CD4-positive, CD25-positive, alpha-beta regulatory T cell (primary cell): ENCODE measurements around the gene MAT2A. TPM values are rescaled to one million over a fixed set of nuclear protein-coding genes. Genes with fewer than 3 reads are reported as not detected.
A peak's percentile ranks its signal among the peaks of the same experiment; 100 is the strongest.

Experiments
- ATAC-seq, 2 donors: fragments of 150-1000 bp; cut with Tn5 transposase; one replicate each; pipeline ENCODE4 v1.10.0; 2021; ENCODE audit warnings: low read depth in 2 of 2, moderate number of reproducible peaks in 2 of 2, moderate library complexity in 1 of 2
- DNase-seq, 3 donors: peaks; one replicate each; pipeline versions ENCODE4 v3.0.0 to v3.0.0-alpha.2; 2012 to 2022; ENCODE audit warnings: mixed read lengths in 1 of 3
- H3K27ac ChIP-seq: one replicate; pipeline ENCODE4 v1.7.0; 2013; ENCODE audit warnings: mild to moderate bottlenecking, low read length; ENCODE audit not compliant: insufficient read depth, poor library complexity, severe bottlenecking
- H3K27me3 ChIP-seq: one replicate; pipeline ENCODE4 v1.7.0; 2013; ENCODE audit warnings: low read length; ENCODE audit not compliant: control insufficient read depth, insufficient read depth
- H3K36me3 ChIP-seq: one replicate; pipeline ENCODE4 v1.7.0; 2013; ENCODE audit warnings: mild to moderate bottlenecking, low read length, moderate library complexity; ENCODE audit not compliant: control insufficient read depth, insufficient read depth
- H3K4me1 ChIP-seq: 2 replicates; pipeline ENCODE4 v1.7.0; 2013; ENCODE audit warnings: mild to moderate bottlenecking, low read length; ENCODE audit not compliant: insufficient read depth, control insufficient read depth, poor library complexity, severe bottlenecking
- H3K4me3 ChIP-seq: one replicate; pipeline ENCODE4 v1.7.0; 2013; ENCODE audit warnings: low read depth, mild to moderate bottlenecking, low read length, moderate library complexity
- H3K9me3 ChIP-seq, 2 experiments: 1 replicate in 1 of 2; 2 replicates in 1 of 2; pipeline ENCODE4 v1.7.0; 2013; ENCODE audit warnings: low read length in 2 of 2, mild to moderate bottlenecking in 1 of 2, moderate library complexity in 1 of 2; ENCODE audit not compliant: control insufficient read depth in 2 of 2
- H3K27ac Mint-ChIP-seq, 3 donors: one replicate each; pipeline ENCODE4 v1.8.0; 2020 to 2022; ENCODE audit warnings: mild to moderate bottlenecking in 3 of 3, mixed read lengths in 3 of 3, moderate library complexity in 2 of 3
- H3K27me3 Mint-ChIP-seq: one replicate; pipeline ENCODE4 v1.8.0; 2022; ENCODE audit warnings: mild to moderate bottlenecking, mixed read lengths
- H3K36me3 Mint-ChIP-seq: one replicate; pipeline ENCODE4 v1.8.0; 2020; ENCODE audit warnings: mixed read lengths
- H3K4me1 Mint-ChIP-seq, 4 donors: one replicate each; pipeline ENCODE4 v1.8.0; 2020 to 2022; ENCODE audit warnings: mixed read lengths in 4 of 4, mild to moderate bottlenecking in 1 of 4
- H3K4me3 Mint-ChIP-seq, 4 donors: one replicate each; pipeline ENCODE4 v1.8.0; 2020 to 2022; ENCODE audit warnings: mild to moderate bottlenecking in 4 of 4, mixed read lengths in 4 of 4, moderate library complexity in 3 of 4
- H3K9me3 Mint-ChIP-seq, 7 donors: one replicate each; pipeline ENCODE4 v1.8.0; 2020 to 2022; ENCODE audit warnings: mixed read lengths in 7 of 7, mild to moderate bottlenecking in 3 of 7, moderate library complexity in 2 of 7
- polyA plus RNA-seq, 4 donors: library from polyadenylated mRNA; unstranded; fragments of 300-500 nt; fragmentation: Illumina TruSeq; gene quantifications; one replicate each; pipeline ENCODE4 v1.2.3, GENCODE V29; 2021
- total RNA-seq: library from RNA; stranded (reverse); gene quantifications from one replicate; pipeline ENCODE4 v1.2.3, GENCODE V29; 2022

Gene MAT2A
- total and polyA plus RNA-seq, 5 donors from 2014 or later, result 82.2 to 141 (median 109) TPM

DNA sequence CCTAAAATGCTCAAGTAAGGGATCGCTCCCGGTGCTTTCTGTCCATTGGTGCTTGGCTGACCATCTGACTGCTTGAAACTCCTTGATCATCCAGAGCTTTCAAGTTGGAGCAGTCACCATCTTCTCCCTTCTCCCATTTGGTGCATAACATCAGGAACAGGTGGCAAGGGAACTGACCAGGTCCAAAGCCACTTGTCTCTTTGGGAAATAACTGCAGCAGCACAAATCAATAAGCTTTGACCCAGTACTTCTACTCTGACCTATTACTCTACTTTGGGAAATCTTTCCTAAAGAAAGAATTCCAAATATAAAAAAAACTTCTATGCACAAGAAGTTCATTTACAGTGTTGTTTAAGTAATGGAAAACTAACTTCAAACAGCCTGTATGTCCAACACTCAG, 10.6 kb upstream of the MAT2A start:
- H3K4me1 Mint-ChIP-seq, result peaks cover 0 to 4% (median 0%) of the 10 kb centered on the region in 4 donors
- no peak overlapping the region for H3K4me3 Mint-ChIP-seq
- H3K27me3 Mint-ChIP-seq, result peaks cover 45% of the 10 kb centered on the region

DNA sequence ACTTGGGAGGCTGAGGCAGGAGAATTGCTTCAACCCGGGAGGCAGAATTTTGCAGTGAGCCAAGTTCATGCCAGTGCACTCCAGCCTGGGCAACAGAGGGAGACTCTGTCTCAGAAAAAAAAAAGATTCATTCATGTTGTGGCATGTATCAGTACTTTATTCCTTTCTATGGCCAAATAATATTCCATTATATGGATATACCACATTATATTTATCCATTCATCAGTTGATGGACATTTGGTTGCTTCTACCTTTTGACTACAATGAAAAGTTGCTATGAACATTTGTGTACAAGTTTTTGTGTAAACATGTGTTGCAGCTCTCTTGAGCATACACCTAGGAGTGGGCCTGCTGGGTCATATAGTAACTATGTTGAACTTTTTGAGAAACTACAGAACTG, 9.2 kb upstream of the MAT2A start:
- Histone ChIP-seq H3K27me3 (peaks cover 13% of the 10 kb centered on the region), H3K4me1 (no peaks in the 10 kb centered on the region), H3K27ac (no peak overlapping the region), H3K9me3 (no peaks in the 10 kb centered on the region), H3K36me3 (no peaks in the 10 kb centered on the region), H3K4me3 (no peak overlapping the region)
- Mint-ChIP-seq H3K27me3 (peaks cover 32% of the 10 kb centered on the region), H3K4me1 (no peaks in the 10 kb centered on the region), H3K27ac (no peak overlapping the region), H3K4me3 (no peak overlapping the region), H3K9me3 (no peaks in the 10 kb centered on the region), H3K36me3 (no peaks in the 10 kb centered on the region)
- ATAC-seq (no peak), DNase-seq (no peak)

More for the DNA sequence above, 10.6 kb upstream of the MAT2A start:
- Histone ChIP-seq H3K36me3 (no peaks in the 10 kb centered on the region), H3K4me1 (no peaks in the 10 kb centered on the region), H3K27ac (no peak overlapping the region), H3K9me3 (no peaks in the 10 kb centered on the region), H3K4me3 (no peak overlapping the region), H3K27me3 (peaks cover 13% of the 10 kb centered on the region)
- Mint-ChIP-seq H3K36me3 (no peaks in the 10 kb centered on the region), H3K27ac (no peak overlapping the region), H3K9me3 (no peaks in the 10 kb centered on the region)
- no peak for ATAC-seq
- DNase-seq, result no peak

DNA sequence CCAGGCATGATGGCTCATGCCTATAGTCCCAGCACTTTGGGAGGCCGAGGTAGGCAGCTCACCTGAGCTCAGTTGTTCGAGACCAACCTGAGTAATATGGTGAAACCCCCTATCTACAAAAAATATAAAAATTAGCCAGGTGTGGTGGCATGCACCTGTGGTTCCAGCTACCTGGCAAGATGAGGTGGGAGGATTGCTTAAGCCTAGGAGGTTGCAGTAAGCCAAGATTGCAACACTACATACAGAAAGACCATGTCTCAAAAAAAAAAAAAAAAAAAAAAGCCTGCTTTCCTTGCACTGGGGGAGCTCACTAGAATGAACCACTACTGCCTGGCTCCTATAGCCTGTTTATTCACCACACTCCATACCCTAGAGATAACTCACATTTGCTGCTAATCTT, 7.4 kb upstream of the MAT2A start:
- Histone ChIP-seq H3K27ac (no peak overlapping the region), H3K36me3 (no peaks in the 10 kb centered on the region), H3K27me3 (peaks cover 13% of the 10 kb centered on the region), H3K4me1 (no peaks in the 10 kb centered on the region), H3K9me3 (no peaks in the 10 kb centered on the region), H3K4me3 (no peak overlapping the region)
- no peak for ATAC-seq
- Mint-ChIP-seq H3K27me3 (peaks cover 24% of the 10 kb centered on the region), H3K4me1 (peaks cover 0 to 2% (median 0%) of the 10 kb centered on the region in 4 donors), H3K4me3 (no peak overlapping the region), H3K9me3 (no peaks in the 10 kb centered on the region), H3K36me3 (no peaks in the 10 kb centered on the region), H3K27ac (no peak overlapping the region)
- no peak for DNase-seq

DNA sequence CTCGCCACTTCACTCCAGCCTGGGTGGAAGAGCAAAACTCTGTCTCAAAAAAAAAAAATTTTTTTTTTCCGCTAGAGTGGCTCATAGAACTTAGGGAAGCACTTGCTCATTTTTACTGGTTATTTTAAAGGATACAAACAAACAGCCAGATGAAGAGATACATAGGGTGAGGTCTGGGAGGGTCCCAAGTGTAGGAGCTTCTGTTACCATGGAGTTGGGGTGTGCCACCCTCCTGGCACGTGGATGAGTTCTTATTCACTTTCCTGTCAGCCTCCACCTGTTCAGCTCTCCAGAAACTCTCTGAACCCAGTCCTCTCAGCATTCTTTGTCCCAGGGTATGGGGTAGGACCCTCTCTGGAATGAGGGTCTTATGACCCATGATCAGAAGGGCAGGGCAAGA, 4.9 kb upstream of the MAT2A start:
- Mint-ChIP-seq H3K9me3 (no peaks in the 10 kb centered on the region), H3K4me3 (no peak overlapping the region), H3K4me1 (peaks cover 8 to 14% (median 12%) of the 10 kb centered on the region in 4 donors), H3K36me3 (no peaks in the 10 kb centered on the region), H3K27me3 (peaks cover 13% of the 10 kb centered on the region), H3K27ac (no peak overlapping the region)
- Histone ChIP-seq H3K4me1 (peaks cover 9% of the 10 kb centered on the region), H3K36me3 (no peaks in the 10 kb centered on the region), H3K9me3 (no peaks in the 10 kb centered on the region), H3K4me3 (no peak overlapping the region), H3K27me3 (no peaks in the 10 kb centered on the region), H3K27ac (no peak overlapping the region)
- DNase-seq, result no peak
- no peak for ATAC-seq

DNA sequence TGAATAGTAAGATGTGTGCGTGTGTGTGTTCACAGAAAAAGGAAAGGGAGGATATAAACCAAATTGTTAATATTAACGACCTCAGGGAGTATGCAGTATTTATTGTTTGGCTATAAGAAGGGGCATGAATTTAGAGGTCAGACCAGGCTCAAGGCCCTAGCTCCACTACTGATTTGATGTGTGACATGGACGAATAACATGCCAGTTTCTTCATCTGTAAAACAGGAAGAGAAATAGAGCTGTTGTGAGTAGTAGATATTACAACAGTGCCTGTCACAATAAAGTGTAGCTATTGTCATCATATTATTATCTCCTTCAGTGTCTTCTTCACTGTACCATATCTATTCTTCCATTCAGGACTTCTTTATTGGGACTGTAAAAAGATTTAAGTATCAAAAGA, 4.1 kb upstream of the MAT2A start:
- H3K4me1 Mint-ChIP-seq, result peaks cover 8 to 16% (median 12%) of the 10 kb centered on the region in 4 donors
- Histone ChIP-seq H3K4me1 (peaks cover 12% of the 10 kb centered on the region), H3K36me3 (no peaks in the 10 kb centered on the region), H3K4me3 (no peak overlapping the region), H3K27me3 (no peaks in the 10 kb centered on the region), H3K9me3 (no peaks in the 10 kb centered on the region), H3K27ac (no peak overlapping the region)
- ATAC-seq (no peak), DNase-seq (no peak)
- H3K4me3 Mint-ChIP-seq, result peak overlapping the region in 2 of 4 donors; percentile 42 to 48
- peaks cover 6% of the 10 kb centered on the region for H3K27me3 Mint-ChIP-seq
- H3K27ac Mint-ChIP-seq, result peak overlapping the region in 2 of 3 donors; percentile 6 to 12
- no peaks in the 10 kb centered on the region for H3K36me3 Mint-ChIP-seq
- H3K9me3 Mint-ChIP-seq, result no peaks in the 10 kb centered on the region

DNA sequence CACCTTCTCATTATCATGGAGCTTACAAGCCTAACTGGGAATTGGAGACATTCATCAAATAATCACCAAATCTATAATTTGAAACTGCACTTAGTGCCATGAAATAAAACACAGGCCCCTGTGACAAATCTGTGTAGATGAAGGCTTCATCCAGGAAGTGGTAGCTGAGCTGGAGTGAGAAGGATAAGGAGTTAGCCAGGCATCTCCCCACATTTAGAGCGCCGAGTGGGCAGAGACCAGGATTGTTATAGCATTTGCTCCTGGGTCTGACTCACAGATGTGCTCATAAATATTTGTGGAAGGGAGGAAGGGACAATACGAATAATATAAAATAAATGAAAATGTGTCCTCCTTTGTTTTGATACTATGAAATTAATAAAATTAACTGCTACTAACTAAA, 2.5 kb upstream of the MAT2A start:
- Histone ChIP-seq H3K27me3 (no peaks in the 10 kb centered on the region), H3K4me3 (no peak overlapping the region), H3K9me3 (no peaks in the 10 kb centered on the region), H3K4me1 (peaks cover 28% of the 10 kb centered on the region), H3K36me3 (peaks cover 6% of the 10 kb centered on the region), H3K27ac (no peak overlapping the region)
- ATAC-seq, result no peak
- Mint-ChIP-seq H3K4me3 (peak overlapping the region in 2 of 4 donors; percentile 96 to 98), H3K27ac (peak overlapping the region in 1 of 3 donors; percentile 40), H3K9me3 (no peaks in the 10 kb centered on the region), H3K27me3 (peaks cover 6% of the 10 kb centered on the region), H3K36me3 (peaks cover 3% of the 10 kb centered on the region), H3K4me1 (peaks cover 19 to 32% (median 26%) of the 10 kb centered on the region in 4 donors)
- no peak for DNase-seq

DNA sequence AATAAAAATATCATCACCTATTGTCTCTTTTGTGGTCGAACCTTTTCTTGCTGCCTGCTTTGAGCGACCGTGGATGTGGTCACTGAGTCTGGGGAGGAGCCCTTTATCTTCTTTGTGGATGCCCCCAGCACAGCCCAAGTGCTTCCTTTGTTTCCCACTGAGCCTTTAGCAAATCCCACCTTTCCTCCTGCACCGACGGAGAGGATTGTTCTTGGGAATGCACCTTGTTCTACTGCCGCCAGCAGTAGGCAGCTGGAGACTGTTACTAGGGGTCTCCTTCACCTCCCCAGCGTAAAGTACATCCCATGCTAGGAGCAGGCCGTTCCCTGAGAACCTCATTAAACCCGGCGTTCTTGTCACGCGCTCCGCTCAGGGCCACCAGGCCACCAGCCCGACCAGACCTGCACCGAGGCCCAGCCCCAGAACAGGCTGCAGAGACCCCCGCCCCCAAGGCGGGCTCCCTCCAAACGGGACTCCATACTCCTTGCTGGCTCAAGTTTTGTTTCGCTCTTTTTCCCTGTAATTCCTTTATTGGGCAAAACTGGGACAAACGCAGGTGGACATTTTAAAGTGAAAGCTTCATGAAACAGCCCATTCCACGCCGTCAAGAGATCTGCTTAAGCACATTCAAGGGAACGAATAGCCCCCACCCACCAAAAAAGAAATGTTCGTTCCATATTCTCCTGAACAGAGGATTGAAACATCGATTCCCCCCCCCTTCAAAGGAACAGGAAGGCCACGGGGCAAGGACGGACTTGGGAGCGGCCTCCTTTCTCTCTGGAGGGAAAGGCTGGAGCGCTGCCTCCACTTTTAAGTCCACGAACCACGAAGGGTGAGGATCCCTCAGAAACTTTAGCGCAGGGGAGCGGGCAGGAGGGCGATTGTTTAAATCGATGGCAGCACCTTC, 1.1 kb upstream of the MAT2A start:
- Mint-ChIP-seq H3K36me3 (peaks cover 16% of the 10 kb centered on the region), H3K27me3 (no peaks in the 10 kb centered on the region), H3K4me1 (peaks cover 19 to 46% (median 37%) of the 10 kb centered on the region in 4 donors), H3K27ac (peak overlapping the region; percentile 93 to 96 (median 95)), H3K9me3 (no peaks in the 10 kb centered on the region), H3K4me3 (peak overlapping the region; percentile 94 to 98 (median 96))
- ATAC-seq, result peak in 1 of 2 donors; percentile 1
- H3K4me1 ChIP-seq, result peaks cover 30% of the 10 kb centered on the region
- DNase-seq, result peak in 2 of 3 donors; percentile 21 to 69
- H3K36me3 ChIP-seq, result peaks cover 20% of the 10 kb centered on the region
- H3K27ac ChIP-seq, result peak overlapping the region; percentile 86
- no peaks in the 10 kb centered on the region for H3K27me3 ChIP-seq
- no peaks in the 10 kb centered on the region for H3K9me3 ChIP-seq
- H3K4me3 ChIP-seq, result peak overlapping the region; percentile 89
